Caco-2 (cell line): Measurements from ENCODE around the gene BFAR. TPM values are rescaled to one million over a fixed set of nuclear protein-coding genes. Genes with fewer than 3 reads are reported as not detected.

ENCODE experiments used
- BruUV-seq: library from RNA; stranded (reverse); fragments of 400-500 nt; replicated peaks from 2 replicates; lab custom pipeline; 2021; lab: Mats Ljungman, UMichigan
- CTCF ChIA-PET: fragments of 300-600 bp; sonication (Branson Sonifier 250); formaldehyde crosslinking; loops from one replicate; lab custom pipeline; 2022; ENCODE audit warnings: antibody characterized with exemption; lab: Charles Lee
- POLR2A ChIA-PET: fragments of 300-600 bp; sonication (Branson Sonifier 250); formaldehyde crosslinking; loops from one replicate; lab custom pipeline; 2022; ENCODE audit warnings: antibody characterized with exemption; lab: Charles Lee
- DNase-seq, 2 experiments: peaks; one replicate each; pipeline versions ENCODE4 v3.0.0 to v3.0.0-alpha.2; 2020 to 2022
- H3K27me3 ChIP-seq: replicated peaks from 2 replicates; pipeline ENCODE4 v1.6.0; 2011; ENCODE audit warnings: low read length; ENCODE audit not compliant: control insufficient read depth, insufficient read depth
- H3K36me3 ChIP-seq: 2 replicates; pipeline ENCODE4 v1.5.1; 2011; ENCODE audit warnings: low read length; ENCODE audit not compliant: control insufficient read depth, insufficient read depth
- H3K4me1 ChIP-seq: fragments of 250-450 bp; sonication (Bioruptor Pico); 2 replicates; pipeline ENCODE4 v1.5.1; 2020; ENCODE audit warnings: mild to moderate bottlenecking
- H3K4me3 ChIP-seq: 2 replicates; pipeline ENCODE4 v1.5.1; 2011; ENCODE audit warnings: low read depth, mild to moderate bottlenecking, control low read depth, low read length
- H3K9me3 ChIP-seq: fragments of 250-450 bp; sonication (Bioruptor Pico); 2 replicates; pipeline ENCODE4 v1.5.1; 2020; ENCODE audit warnings: mild to moderate bottlenecking, moderate library complexity
- H3K27ac Mint-ChIP-seq: one replicate; pipeline ENCODE4 v1.8.0; 2022; ENCODE audit warnings: mixed read lengths; ENCODE audit not compliant: unreplicated experiment
- H3K27me3 Mint-ChIP-seq: one replicate; pipeline ENCODE4 v1.8.0; 2022; ENCODE audit warnings: mixed read lengths; ENCODE audit not compliant: insufficient read depth, unreplicated experiment
- H3K36me3 Mint-ChIP-seq: one replicate; pipeline ENCODE4 v1.8.0; 2022; ENCODE audit warnings: mild to moderate bottlenecking, mixed read lengths; ENCODE audit not compliant: insufficient read depth, unreplicated experiment
- H3K4me1 Mint-ChIP-seq: one replicate; pipeline ENCODE4 v1.8.0; 2022; ENCODE audit warnings: low read depth, mixed read lengths; ENCODE audit not compliant: unreplicated experiment
- H3K4me3 Mint-ChIP-seq: one replicate; pipeline ENCODE4 v1.8.0; 2022; ENCODE audit warnings: mild to moderate bottlenecking, moderate library complexity, mixed read lengths; ENCODE audit not compliant: unreplicated experiment
- H3K9me3 Mint-ChIP-seq: one replicate; pipeline ENCODE4 v1.8.0; 2022; ENCODE audit warnings: mixed read lengths; ENCODE audit not compliant: unreplicated experiment
- CTCF ChIP-seq, 2 experiments: fragments of 200-600 bp in 1 of 2; IDR thresholded peaks; 1 replicate in 1 of 2; 2 replicates in 1 of 2; pipeline versions ENCODE4 v1.5.1 to v1.8.0; 2011 to 2022; ENCODE audit warnings: antibody characterized with exemption in 1 of 2, control low read depth in 1 of 2, inconsistent platforms in 1 of 2, low read depth in 1 of 2, low read length in 1 of 2, mild to moderate bottlenecking in 1 of 2, moderate library complexity in 1 of 2; ENCODE audit not compliant: insufficient read depth in 1 of 2, severe bottlenecking in 1 of 2, unreplicated experiment in 1 of 2
- intact Hi-C: fragments of 100-400 bp; cut with micrococcal nuclease; formaldehyde crosslinking; loops from one replicate; pipeline ENCODE4 v1.10.0; 2022; ENCODE audit not compliant: unreplicated experiment
- total RNA-seq: library from RNA; stranded (reverse); gene quantifications from 2 replicates; pipeline ENCODE4 v1.2.3, GENCODE V29; 2022

The BFAR gene
- total RNA-seq, 1 experiment from 2014 or later: 42.7 TPM

DNA sequence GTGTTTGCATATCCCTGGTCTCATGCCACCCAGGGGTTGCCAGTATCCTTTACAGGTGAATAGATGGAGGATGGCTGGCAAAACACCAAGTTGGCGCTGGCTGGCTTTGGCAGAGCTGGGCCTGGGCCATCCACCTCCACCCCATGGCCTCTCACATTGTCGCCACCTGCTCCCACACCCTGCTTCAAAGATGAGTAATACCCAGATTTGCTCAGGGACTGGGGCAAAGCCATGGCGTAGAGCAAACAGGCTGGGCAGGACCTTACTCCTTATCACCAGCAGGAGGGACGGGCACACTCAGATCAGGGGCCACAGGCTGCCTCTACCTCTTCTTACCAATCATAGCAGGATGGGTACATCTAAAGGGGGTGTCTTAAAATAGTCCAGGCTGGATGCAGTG is 37.0 kb downstream of the BFAR start:
- intact Hi-C loops: no loop called here
- Mint-ChIP-seq H3K27ac (no peak overlapping the region), H3K36me3 (peaks cover 30% of the 10 kb centered on the region), H3K9me3 (no peaks in the 10 kb centered on the region), H3K27me3 (no peaks in the 10 kb centered on the region), H3K4me1 (no peaks in the 10 kb centered on the region), H3K4me3 (no peak overlapping the region)
- BruUV-seq: no TSS peak
- ChIA-PET CTCF (no interaction called here), POLR2A (no interaction called here)
- Histone ChIP-seq H3K27me3 (no peaks in the 10 kb centered on the region), H3K36me3 (peaks cover 2% of the 10 kb centered on the region), H3K9me3 (no peaks in the 10 kb centered on the region), H3K4me1 (no peaks in the 10 kb centered on the region), H3K4me3 (no peak overlapping the region)
- no peak for TF ChIP-seq CTCF (IDR thresholded peaks at IDR 0.05; ENCODE audit: insufficient read depth in 1 of 2, low read depth in 1 of 2, low read length in 1 of 2, severe bottlenecking in 1 of 2, unreplicated experiment in 1 of 2)
- no peak for DNase-seq

- H3K27ac Mint-ChIP-seq: no peak overlapping the region
- no TSS peak for BruUV-seq
- no peaks in the 10 kb centered on the region for H3K4me1 ChIP-seq
- no peaks in the 10 kb centered on the region for H3K36me3 ChIP-seq
- CTCF ChIA-PET: no interaction called here
- no peaks in the 10 kb centered on the region for H3K27me3 Mint-ChIP-seq
- no peak overlapping the region for H3K4me3 Mint-ChIP-seq
- intact Hi-C loops: no loop called here
- DNase-seq: no peak
- no peaks in the 10 kb centered on the region for H3K9me3 ChIP-seq
- POLR2A ChIA-PET: no interaction called here
- no peaks in the 10 kb centered on the region for H3K9me3 Mint-ChIP-seq
- no peaks in the 10 kb centered on the region for H3K4me1 Mint-ChIP-seq
- peaks cover 15% of the 10 kb centered on the region for H3K36me3 Mint-ChIP-seq
- no peaks in the 10 kb centered on the region for H3K27me3 ChIP-seq
- H3K4me3 ChIP-seq: no peak overlapping the region
- TF ChIP-seq CTCF (IDR thresholded peaks at IDR 0.05; ENCODE audit: insufficient read depth in 1 of 2, low read depth in 1 of 2, low read length in 1 of 2, severe bottlenecking in 1 of 2, unreplicated experiment in 1 of 2): no peak
These were observed 39.7 kb downstream of the BFAR start for GRCh38 chr16:14672403-14672971.

- no TSS peak for BruUV-seq
- ChIA-PET CTCF (no interaction called here), POLR2A (no interaction called here)
- no peaks in the 10 kb centered on the region for H3K4me1 Mint-ChIP-seq
- no peaks in the 10 kb centered on the region for H3K36me3 Mint-ChIP-seq
- no peaks in the 10 kb centered on the region for H3K27me3 ChIP-seq
- no peaks in the 10 kb centered on the region for H3K9me3 Mint-ChIP-seq
- no peak overlapping the region for H3K4me3 Mint-ChIP-seq
- H3K27me3 Mint-ChIP-seq: no peaks in the 10 kb centered on the region
- no peaks in the 10 kb centered on the region for H3K36me3 ChIP-seq
- H3K4me1 ChIP-seq: no peaks in the 10 kb centered on the region
- no peak overlapping the region for H3K4me3 ChIP-seq
- intact Hi-C loops: no loop called here
- no peak for TF ChIP-seq CTCF (IDR thresholded peaks at IDR 0.05; ENCODE audit: insufficient read depth in 1 of 2, low read depth in 1 of 2, low read length in 1 of 2, severe bottlenecking in 1 of 2, unreplicated experiment in 1 of 2)
- no peak overlapping the region for H3K27ac Mint-ChIP-seq
- DNase-seq: no peak
- H3K9me3 ChIP-seq: no peaks in the 10 kb centered on the region
These were observed 43.9 kb downstream of the BFAR start for GRCh38 chr16:14676633-14677032.
